ENCODE measurements around the gene HTN3.

Gene HTN3

GRCh38 chr4:70080205-70080604 is 51.9 kb downstream of the HTN3 start:
- no peak for DNase-seq (ENCODE audit: low read depth)
- H3K4me3 ChIP-seq (ENCODE audit: low read depth, low read length), result no peak overlapping the region
